GM13977 (cell line): ENCODE measurements around the gene TNFRSF11A.
A peak's percentile ranks its signal among the peaks of the same experiment; 100 is the strongest.

Experiments used
- DNase-seq: peaks from one replicate; pipeline ENCODE4 v3.0.0; 2012; ENCODE audit warnings: low spot score
- in situ Hi-C: fragments of 300-500 bp; cut with MboI; formaldehyde crosslinking; loops from one replicate; pipeline ENCODE4 v1.12.0; 2022; ENCODE audit warnings: low sequenced_read_pairs, low pct_unique_long_range_greater_than_20kb, mixed read lengths, inconsistent platforms; ENCODE audit not compliant: unreplicated experiment
- TF ChIP-seq, protein P1 (sequence below): IDR thresholded peaks from 2 replicates; pipeline ENCODE4 v1.5.1; 2012; ENCODE audit warnings: mild to moderate bottlenecking, control low read depth; ENCODE audit not compliant: insufficient read depth; ENCODE audit errors: extremely low read depth, missing control alignments

The TNFRSF11A gene

DNA sequence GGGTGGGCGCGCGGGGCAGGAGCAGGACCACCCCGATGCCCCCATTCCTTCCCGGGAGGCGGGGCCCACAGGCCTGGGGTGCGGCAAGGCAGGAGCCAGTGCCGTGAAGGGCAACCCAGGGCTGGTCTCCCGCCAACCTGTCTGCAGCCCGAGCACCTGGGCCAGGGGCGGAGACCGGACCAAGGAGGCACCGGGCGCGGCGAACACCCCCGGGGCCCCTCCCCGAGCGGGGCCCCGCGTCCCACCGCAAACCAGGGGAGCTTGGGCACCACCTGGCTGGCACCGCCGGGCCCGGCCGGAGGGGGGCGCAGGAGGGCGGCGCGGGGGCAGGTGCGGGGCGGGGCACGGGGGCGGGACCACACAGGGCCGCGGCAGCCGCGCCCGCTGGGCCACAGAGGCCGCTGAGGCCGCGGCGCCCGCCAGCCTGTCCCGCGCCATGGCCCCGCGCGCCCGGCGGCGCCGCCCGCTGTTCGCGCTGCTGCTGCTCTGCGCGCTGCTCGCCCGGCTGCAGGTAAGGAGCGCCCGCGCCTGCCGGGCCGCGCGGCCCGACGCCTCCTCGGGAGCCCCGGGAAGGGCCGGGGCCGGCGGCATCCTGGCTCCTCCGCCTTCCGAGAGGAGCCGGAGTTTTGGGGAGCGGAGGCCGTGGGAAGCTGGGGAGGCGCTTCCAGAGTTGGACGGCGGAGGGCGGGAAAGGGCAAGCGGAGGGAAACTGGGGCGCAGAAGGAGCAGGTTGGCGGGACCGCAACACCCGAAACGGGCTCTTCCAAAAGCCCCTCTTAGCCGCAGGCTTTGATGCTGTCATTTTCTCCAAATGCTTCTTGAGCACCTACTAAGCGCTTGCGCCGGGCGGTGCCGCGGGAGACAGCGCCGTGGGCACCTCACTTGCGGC lies at the start of gene TNFRSF11A:
Gene TNFRSF11A, plus strand, starts transcription at position 394 of the 889 bp plus-strand sequence. Its CDS starts 43 bp downstream, at position 437.
- in situ Hi-C loops, result no loop called here
- DNase-seq, result peak; percentile 92
- TF ChIP-seq, protein P1, sequence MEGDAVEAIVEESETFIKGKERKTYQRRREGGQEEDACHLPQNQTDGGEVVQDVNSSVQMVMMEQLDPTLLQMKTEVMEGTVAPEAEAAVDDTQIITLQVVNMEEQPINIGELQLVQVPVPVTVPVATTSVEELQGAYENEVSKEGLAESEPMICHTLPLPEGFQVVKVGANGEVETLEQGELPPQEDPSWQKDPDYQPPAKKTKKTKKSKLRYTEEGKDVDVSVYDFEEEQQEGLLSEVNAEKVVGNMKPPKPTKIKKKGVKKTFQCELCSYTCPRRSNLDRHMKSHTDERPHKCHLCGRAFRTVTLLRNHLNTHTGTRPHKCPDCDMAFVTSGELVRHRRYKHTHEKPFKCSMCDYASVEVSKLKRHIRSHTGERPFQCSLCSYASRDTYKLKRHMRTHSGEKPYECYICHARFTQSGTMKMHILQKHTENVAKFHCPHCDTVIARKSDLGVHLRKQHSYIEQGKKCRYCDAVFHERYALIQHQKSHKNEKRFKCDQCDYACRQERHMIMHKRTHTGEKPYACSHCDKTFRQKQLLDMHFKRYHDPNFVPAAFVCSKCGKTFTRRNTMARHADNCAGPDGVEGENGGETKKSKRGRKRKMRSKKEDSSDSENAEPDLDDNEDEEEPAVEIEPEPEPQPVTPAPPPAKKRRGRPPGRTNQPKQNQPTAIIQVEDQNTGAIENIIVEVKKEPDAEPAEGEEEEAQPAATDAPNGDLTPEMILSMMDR, result peak; percentile 65

- no peak for DNase-seq
- in situ Hi-C loops, result no loop called here
- TF ChIP-seq, protein P1, result no peak
Observed at GRCh38 chr18:62277045-62277444, 48.1 kb upstream of the TNFRSF11A start.

GRCh38 chr18:62279561-62279960 lies 45.5 kb upstream of the TNFRSF11A start:
- in situ Hi-C loops, result no loop called here
- no peak for DNase-seq
- TF ChIP-seq, protein P1, result no peak

DNA sequence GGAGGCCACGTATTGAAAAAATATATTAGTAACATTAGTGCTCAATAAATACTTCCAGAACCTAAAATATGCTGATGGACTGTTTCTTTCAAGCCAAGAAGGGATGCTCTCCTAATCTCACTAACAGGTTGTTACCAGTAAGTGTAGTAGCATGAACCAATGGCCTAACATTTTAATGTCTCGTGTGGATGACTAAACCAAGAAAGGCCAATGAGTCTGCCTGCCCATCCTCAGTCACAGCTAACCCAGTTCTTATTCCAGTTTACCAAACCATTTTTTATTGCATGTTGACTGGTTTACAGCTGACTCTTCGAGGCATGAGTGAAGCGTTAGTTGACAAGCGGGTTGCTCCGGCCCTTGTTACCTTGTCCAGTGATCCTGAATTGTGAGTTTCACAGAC lies 45.1 kb upstream of the TNFRSF11A start:
- TF ChIP-seq, protein P1, result no peak
- DNase-seq, result no peak
- in situ Hi-C loops, result no loop called here

DNA sequence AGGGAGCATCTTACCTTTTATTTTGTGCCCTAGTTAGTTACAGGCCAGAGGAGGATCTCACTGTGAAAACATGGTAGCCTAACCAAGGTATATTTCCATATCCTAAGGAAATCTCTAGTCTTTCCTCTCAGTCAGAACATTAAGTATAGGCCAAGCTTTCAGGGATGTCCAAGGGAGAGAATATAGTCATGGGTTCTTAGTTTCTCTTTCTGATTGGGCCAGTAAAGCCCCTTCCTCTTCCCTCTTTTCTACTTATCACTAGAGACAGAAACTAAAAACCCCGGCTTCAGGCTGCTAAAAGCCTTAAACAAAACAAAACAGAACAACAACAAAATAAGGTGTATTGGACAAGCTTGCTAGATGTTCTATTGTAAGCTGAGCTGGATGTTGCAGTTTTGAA lies 44.3 kb upstream of the TNFRSF11A start:
- in situ Hi-C loops, result no loop called here
- no peak for DNase-seq
- TF ChIP-seq, protein P1, result no peak

DNA sequence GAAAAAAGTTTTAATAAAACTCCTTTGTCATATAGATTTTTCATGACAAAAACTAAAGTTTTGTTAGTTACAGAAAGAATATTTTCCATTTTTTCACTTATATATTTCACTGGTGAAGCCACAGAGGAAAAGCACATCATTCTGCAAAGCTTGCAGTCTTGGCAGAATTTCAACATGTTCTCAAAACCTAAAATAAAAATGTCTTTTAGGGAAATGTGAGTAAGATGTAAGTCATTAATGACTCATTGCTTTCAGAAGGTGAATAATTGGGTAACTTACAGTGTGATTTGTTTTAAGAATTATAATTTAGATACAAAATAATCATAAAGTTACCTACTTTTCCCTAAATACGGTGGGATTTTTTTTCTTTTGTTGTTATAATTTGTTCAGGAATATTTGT lies 43.4 kb upstream of the TNFRSF11A start:
- TF ChIP-seq, protein P1, result no peak
- in situ Hi-C loops, result no loop called here
- DNase-seq, result no peak
